GM19324 (cell line): ENCODE measurements around the gene MTTP.

Experiments
- ATAC-seq: cut with Tn5 transposase; IDR thresholded peaks from one replicate; pipeline ENCODE4 v1.9.1; 2021; ENCODE audit warnings: mild to moderate bottlenecking, moderate library complexity; ENCODE audit not compliant: unreplicated experiment, low FRiP score

The MTTP gene

GRCh38 chr4:99636422-99636821, 61.8 kb downstream of the MTTP start:
- no peak for ATAC-seq

GRCh38 chr4:99637174-99637573, 62.5 kb downstream of the MTTP start:
- ATAC-seq, result no peak

GRCh38 chr4:99640676-99641075, 66.1 kb downstream of the MTTP start:
- no peak for ATAC-seq

- ATAC-seq, result no peak
These were observed 68.3 kb downstream of the MTTP start for GRCh38 chr4:99642725-99643489.

- ATAC-seq, result no peak
These were observed 69.8 kb downstream of the MTTP start for GRCh38 chr4:99644453-99644852.

- ATAC-seq, result no peak
These were observed 70.4 kb downstream of the MTTP start for GRCh38 chr4:99645036-99645435.

- ATAC-seq, result no peak
These were observed 71.0 kb downstream of the MTTP start for GRCh38 chr4:99645638-99646037.

- no peak for ATAC-seq
These were observed 72.4 kb downstream of the MTTP start for GRCh38 chr4:99647071-99647470.

- ATAC-seq, result no peak
These were observed 73.7 kb downstream of the MTTP start for GRCh38 chr4:99648321-99648720.

GRCh38 chr4:99649208-99649607, 74.6 kb downstream of the MTTP start:
- ATAC-seq, result no peak

GRCh38 chr4:99649778-99650177, 75.2 kb downstream of the MTTP start:
- no peak for ATAC-seq

GRCh38 chr4:99651016-99651769, 76.6 kb downstream of the MTTP start:
- no peak for ATAC-seq

- no peak for ATAC-seq
These were observed 77.3 kb downstream of the MTTP start for GRCh38 chr4:99651811-99652485.

- ATAC-seq, result no peak
These were observed 78.2 kb downstream of the MTTP start for GRCh38 chr4:99652596-99653436.

- no peak for ATAC-seq
These were observed 79.3 kb downstream of the MTTP start for GRCh38 chr4:99653916-99654315.

- no peak for ATAC-seq
These were observed 79.7 kb downstream of the MTTP start for GRCh38 chr4:99654361-99654761.

GRCh38 chr4:99655308-99656081, 80.9 kb downstream of the MTTP start:
- ATAC-seq, result no peak

GRCh38 chr4:99657798-99658197, 83.2 kb downstream of the MTTP start, which contains the start of gene C4orf54:
C4orf54 (minus strand) TSS chr4:99657828; CDS start chr4:99654648, 3,180 bp downstream.
- ATAC-seq, result no peak

- ATAC-seq, result no peak
These were observed 84.0 kb downstream of the MTTP start for GRCh38 chr4:99658666-99659065.

- no peak for ATAC-seq
These were observed 87.3 kb downstream of the MTTP start for GRCh38 chr4:99661907-99662306.
